AG04449 (cell line): Measurements from ENCODE around the gene TMEM39B.

Experiments used
- CTCF ChIA-PET: fragments of 350-600 bp; formaldehyde crosslinking; extraction: SDS; loops from one replicate; lab custom pipeline; 2021; ENCODE audit warnings: antibody characterized with exemption; lab: Yijun Ruan, JAX
- POLR2A ChIA-PET: fragments of 400-600, 350-600 bp; formaldehyde crosslinking; extraction: SDS; loops from one replicate; lab custom pipeline; 2020; ENCODE audit warnings: antibody characterized with exemption, inconsistent platforms; lab: Yijun Ruan, JAX
- DNase-seq: peaks from one replicate; pipeline ENCODE4 v3.0.0-alpha.2; 2010; ENCODE audit warnings: low read depth, low spot score
- H3K4me3 ChIP-seq: 2 replicates; pipeline ENCODE4 v1.5.1; 2011; ENCODE audit warnings: low read depth, mild to moderate bottlenecking, control low read depth, low read length
- CTCF ChIP-seq: IDR thresholded peaks from one replicate; pipeline ENCODE4 v1.5.1; 2011; ENCODE audit warnings: mild to moderate bottlenecking, moderate library complexity, low read length, control low read depth, inconsistent platforms; ENCODE audit not compliant: insufficient read depth; ENCODE audit errors: missing control alignments

Gene TMEM39B

DNA sequence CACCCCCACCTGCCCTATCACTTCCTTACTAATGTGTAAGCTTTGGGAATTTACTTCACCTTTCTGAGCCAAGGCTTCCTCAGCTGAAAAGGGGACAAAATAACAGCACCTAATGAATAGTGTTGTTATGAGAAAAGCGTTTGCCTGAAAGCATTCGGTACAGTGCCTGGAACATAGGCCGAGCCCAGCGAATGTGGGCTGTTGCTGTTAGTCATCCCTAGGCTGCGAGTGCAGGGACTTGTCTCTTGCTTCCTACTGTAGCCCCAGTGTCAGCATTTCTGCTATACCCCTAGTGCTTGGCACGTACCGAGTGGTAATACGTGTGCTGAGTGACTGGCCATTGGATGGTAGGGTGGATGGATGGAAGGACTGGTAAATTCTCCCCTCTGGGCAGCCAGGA is 18.4 kb downstream of the TMEM39B start:
- POLR2A ChIA-PET, result interaction anchor here (1.1 kb wide), 1 partner anchor 18 kb away, joined by 3 read pairs; no protein-coding TSS in a partner anchor
- DNase-seq, result no peak
- CTCF ChIA-PET, result interaction anchor here (1.3 kb wide), 1 partner anchor 18 kb away, joined by 4 read pairs; no protein-coding TSS in a partner anchor
- no peak overlapping the region for H3K4me3 ChIP-seq
- TF ChIP-seq CTCF, result no peak

GRCh38 chr1:32091591-32091990 is 18.9 kb downstream of the TMEM39B start:
- TF ChIP-seq CTCF, result no peak
- ChIA-PET POLR2A (interaction anchor here (1.1 kb wide), 1 partner anchor 18 kb away, joined by 3 read pairs; no protein-coding TSS in a partner anchor), CTCF (no interaction called here)
- no peak overlapping the region for H3K4me3 ChIP-seq
- DNase-seq, result no peak

DNA sequence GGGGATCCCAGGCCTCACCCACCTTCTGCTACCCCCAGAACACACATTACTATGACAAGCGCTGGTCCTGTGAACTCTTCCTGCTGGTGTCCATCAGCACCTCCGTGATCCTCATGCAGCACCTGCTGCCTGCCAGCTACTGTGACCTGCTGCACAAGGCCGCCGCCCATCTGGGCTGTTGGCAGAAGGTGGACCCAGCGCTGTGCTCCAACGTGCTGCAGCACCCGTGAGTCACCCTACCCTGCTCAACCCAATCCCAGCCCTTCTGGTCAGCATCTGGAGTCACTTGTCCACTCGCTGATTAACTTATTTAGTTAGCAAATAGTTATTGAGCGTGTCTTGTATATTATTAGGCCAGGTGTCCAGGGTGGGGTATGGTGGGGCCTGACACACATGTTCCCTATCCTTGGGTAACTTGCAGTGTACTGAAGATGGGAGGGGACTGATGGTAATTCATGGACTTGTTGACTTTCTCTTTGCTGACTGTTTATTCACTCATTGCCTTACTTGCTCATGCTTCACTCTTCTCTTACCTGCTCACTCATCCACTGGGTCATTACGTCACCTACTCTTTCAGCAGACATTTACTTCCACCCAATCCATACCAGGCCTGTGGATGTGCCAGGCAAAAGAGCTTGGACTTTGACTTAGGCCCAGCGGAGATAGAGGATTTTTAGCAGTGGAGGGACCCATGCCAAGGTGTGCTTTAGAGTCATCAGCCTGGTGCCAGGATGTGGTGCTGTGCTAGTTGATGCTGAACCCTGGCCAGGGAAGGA is 22.2 kb downstream of the TMEM39B start:
- H3K4me3 ChIP-seq, result no peak overlapping the region
- no peak for DNase-seq
- TF ChIP-seq CTCF, result no peak
- ChIA-PET CTCF (no interaction called here), POLR2A (no interaction called here)

DNA sequence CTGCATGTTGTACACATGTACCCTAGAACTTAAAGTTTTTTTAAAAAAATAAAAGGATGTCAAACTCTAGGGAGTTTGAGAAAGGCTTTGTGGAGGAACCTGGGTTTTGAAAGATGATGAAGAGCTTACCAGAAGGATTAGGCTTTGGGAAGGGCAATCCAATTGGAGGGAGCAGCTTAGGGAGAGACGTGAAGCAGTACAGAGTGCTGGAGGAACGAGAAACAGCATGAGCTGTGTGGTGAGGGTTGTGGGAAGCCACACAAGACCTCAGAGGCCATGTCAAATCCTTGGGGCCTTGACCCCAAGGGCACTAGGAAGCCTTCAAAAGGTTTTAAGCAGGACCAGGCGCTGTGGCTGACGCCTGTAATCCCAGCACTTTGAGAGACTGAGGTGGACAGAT is 26.7 kb downstream of the TMEM39B start:
- ChIA-PET POLR2A (interaction anchor here (0.6 kb wide), 1 partner anchor 114 kb away, joined by 3 read pairs; no protein-coding TSS in a partner anchor), CTCF (interaction anchor here (0.6 to 1.0 kb wide), 4 partner anchors 9 to 36 kb away, joined by 3 read pairs; no protein-coding TSS in a partner anchor)
- no peak overlapping the region for H3K4me3 ChIP-seq
- TF ChIP-seq CTCF, result no peak
- DNase-seq, result no peak

DNA sequence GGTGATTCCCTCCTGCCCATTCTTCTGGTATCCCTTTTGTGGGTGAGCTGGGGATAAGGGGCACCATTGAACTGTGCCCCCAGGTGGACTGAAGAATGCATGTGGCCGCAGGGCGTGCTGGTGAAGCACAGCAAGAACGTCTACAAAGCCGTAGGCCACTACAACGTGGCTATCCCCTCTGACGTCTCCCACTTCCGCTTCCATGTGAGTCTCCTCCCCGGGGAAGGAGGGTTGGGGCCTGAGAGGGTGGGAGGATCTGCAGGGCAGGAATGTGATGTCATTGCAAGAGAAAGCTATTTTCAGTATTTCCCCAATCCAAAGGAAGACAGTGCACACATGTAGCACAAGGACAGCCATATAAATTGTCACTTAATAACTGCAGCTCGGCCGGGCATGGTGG is 27.6 kb downstream of the TMEM39B start:
- CTCF ChIA-PET, result interaction anchor here (1.0 kb wide), 2 partner anchors 8 to 9 kb away, joined by 3 to 5 read pairs; no protein-coding TSS in a partner anchor
- H3K4me3 ChIP-seq, result no peak overlapping the region
- POLR2A ChIA-PET, result no interaction called here
- no peak for TF ChIP-seq CTCF
- no peak for DNase-seq
